ENCODE results near the gene TPTE2. TPM values are rescaled to one million over a fixed set of nuclear protein-coding genes. Genes with fewer than 3 reads are reported as not detected.
"Not testable (repeated sequence)": the region's sequence is repeated elsewhere in the genome, so short reads cannot be mapped to it uniquely, and the experiment has no call there.

TPTE2 gene
- total RNA-seq, 1 experiment from 2014 or later = not detected

- BruUV-seq (replicated peaks) = no TSS peak
- CTCF ChIA-PET = interaction anchor here (0.6 to 2.8 kb wide), 3 partner anchors 15 to 1985 kb away, joined by 3 to 26 read pairs (median 3); no protein-coding TSS in a partner anchor
These were observed 10.9 kb upstream of the TPTE2 start for GRCh38 chr13:19572280-19572679.

GRCh38 chr13:19567820-19568534, 6.6 kb upstream of the TPTE2 start:
- intact Hi-C loops (cut with micrococcal nuclease) = no loop called here
- Mint-ChIP-seq H3K27ac (ENCODE audit: low read depth, unreplicated experiment) (no peak overlapping the region), H3K27me3 (ENCODE audit: insufficient read depth, unreplicated experiment) (peaks cover 15% of the 10 kb centered on the region), H3K36me3 (ENCODE audit: insufficient read depth, unreplicated experiment) (no peaks in the 10 kb centered on the region), H3K9me3 (ENCODE audit: unreplicated experiment) (no peaks in the 10 kb centered on the region), H3K4me3 (ENCODE audit: unreplicated experiment) (no peak overlapping the region), H3K4me1 (ENCODE audit: insufficient read depth, unreplicated experiment) (no peaks in the 10 kb centered on the region)
- no peak for DNase-seq (ENCODE audit: unreplicated experiment)
- POLR2A ChIA-PET = no interaction called here
- BruUV-seq (replicated peaks) = no TSS peak
- CTCF ChIA-PET = no interaction called here
- TF ChIP-seq, protein P1, sequence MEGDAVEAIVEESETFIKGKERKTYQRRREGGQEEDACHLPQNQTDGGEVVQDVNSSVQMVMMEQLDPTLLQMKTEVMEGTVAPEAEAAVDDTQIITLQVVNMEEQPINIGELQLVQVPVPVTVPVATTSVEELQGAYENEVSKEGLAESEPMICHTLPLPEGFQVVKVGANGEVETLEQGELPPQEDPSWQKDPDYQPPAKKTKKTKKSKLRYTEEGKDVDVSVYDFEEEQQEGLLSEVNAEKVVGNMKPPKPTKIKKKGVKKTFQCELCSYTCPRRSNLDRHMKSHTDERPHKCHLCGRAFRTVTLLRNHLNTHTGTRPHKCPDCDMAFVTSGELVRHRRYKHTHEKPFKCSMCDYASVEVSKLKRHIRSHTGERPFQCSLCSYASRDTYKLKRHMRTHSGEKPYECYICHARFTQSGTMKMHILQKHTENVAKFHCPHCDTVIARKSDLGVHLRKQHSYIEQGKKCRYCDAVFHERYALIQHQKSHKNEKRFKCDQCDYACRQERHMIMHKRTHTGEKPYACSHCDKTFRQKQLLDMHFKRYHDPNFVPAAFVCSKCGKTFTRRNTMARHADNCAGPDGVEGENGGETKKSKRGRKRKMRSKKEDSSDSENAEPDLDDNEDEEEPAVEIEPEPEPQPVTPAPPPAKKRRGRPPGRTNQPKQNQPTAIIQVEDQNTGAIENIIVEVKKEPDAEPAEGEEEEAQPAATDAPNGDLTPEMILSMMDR (IDR thresholded peaks at IDR 0.05; ENCODE audit: unreplicated experiment) = no peak

More at GRCh38 chr13:19572280-19572679, 10.9 kb upstream of the TPTE2 start:
- Mint-ChIP-seq H3K9me3 (ENCODE audit: unreplicated experiment) (no peaks in the 10 kb centered on the region), H3K4me3 (ENCODE audit: unreplicated experiment) (no peak overlapping the region), H3K36me3 (ENCODE audit: insufficient read depth, unreplicated experiment) (no peaks in the 10 kb centered on the region), H3K4me1 (ENCODE audit: insufficient read depth, unreplicated experiment) (no peaks in the 10 kb centered on the region), H3K27me3 (ENCODE audit: insufficient read depth, unreplicated experiment) (peaks cover 15% of the 10 kb centered on the region), H3K27ac (ENCODE audit: low read depth, unreplicated experiment) (no peak overlapping the region)
- TF ChIP-seq, protein P1 (IDR thresholded peaks at IDR 0.05; ENCODE audit: unreplicated experiment) = no peak
- no peak for DNase-seq (ENCODE audit: unreplicated experiment)
- POLR2A ChIA-PET = no interaction called here
- intact Hi-C loops (cut with micrococcal nuclease) = no loop called here

GRCh38 chr13:19561585-19561984, 253 bp upstream of the TPTE2 start:
- H3K27ac Mint-ChIP-seq (ENCODE audit: low read depth, unreplicated experiment) = no peak overlapping the region
- BruUV-seq (replicated peaks) = no TSS peak
- H3K4me1 Mint-ChIP-seq (ENCODE audit: insufficient read depth, unreplicated experiment) = no peaks in the 10 kb centered on the region
- no peaks in the 10 kb centered on the region for H3K9me3 Mint-ChIP-seq (ENCODE audit: unreplicated experiment)
- no peaks in the 10 kb centered on the region for H3K27me3 Mint-ChIP-seq (ENCODE audit: insufficient read depth, unreplicated experiment)
- ChIA-PET CTCF (no interaction called here), POLR2A (no interaction called here)
- no peak overlapping the region for H3K4me3 Mint-ChIP-seq (ENCODE audit: unreplicated experiment)
- intact Hi-C loops (cut with micrococcal nuclease) = no loop called here
- TF ChIP-seq, protein P1 (IDR thresholded peaks at IDR 0.05; ENCODE audit: unreplicated experiment) = no peak
- no peak for DNase-seq (ENCODE audit: unreplicated experiment)
- H3K36me3 Mint-ChIP-seq (ENCODE audit: insufficient read depth, unreplicated experiment) = no peaks in the 10 kb centered on the region

DNA sequence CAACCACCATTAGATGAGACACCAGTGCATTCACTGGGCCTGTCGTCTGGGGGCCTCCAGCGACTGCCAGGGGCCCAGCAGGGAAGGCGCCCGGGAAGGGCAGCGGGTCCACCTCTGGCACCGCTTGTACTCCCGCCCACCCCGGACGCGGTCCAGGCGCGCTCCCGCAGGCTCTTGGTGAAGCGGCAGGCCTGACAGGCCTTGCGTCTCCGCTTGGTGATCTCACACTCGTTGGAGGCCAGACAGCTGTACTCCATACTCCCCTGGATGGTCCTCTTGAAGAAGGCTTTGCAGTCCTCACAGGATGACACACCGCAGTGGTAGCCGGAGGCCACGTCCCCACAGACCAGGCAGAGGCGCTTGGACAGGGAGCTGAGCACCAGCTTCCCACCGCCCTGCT, 660 bp downstream of the TPTE2 start:
- H3K9me3 Mint-ChIP-seq (ENCODE audit: unreplicated experiment); H3K4me1 Mint-ChIP-seq (ENCODE audit: insufficient read depth, unreplicated experiment); H3K27me3 Mint-ChIP-seq (ENCODE audit: insufficient read depth, unreplicated experiment); intact Hi-C loops (cut with micrococcal nuclease); CTCF ChIA-PET; BruUV-seq (replicated peaks); DNase-seq (ENCODE audit: unreplicated experiment); POLR2A ChIA-PET; H3K4me3 Mint-ChIP-seq (ENCODE audit: unreplicated experiment); H3K27ac Mint-ChIP-seq (ENCODE audit: low read depth, unreplicated experiment); H3K36me3 Mint-ChIP-seq (ENCODE audit: insufficient read depth, unreplicated experiment): not testable (repeated sequence)

DNA sequence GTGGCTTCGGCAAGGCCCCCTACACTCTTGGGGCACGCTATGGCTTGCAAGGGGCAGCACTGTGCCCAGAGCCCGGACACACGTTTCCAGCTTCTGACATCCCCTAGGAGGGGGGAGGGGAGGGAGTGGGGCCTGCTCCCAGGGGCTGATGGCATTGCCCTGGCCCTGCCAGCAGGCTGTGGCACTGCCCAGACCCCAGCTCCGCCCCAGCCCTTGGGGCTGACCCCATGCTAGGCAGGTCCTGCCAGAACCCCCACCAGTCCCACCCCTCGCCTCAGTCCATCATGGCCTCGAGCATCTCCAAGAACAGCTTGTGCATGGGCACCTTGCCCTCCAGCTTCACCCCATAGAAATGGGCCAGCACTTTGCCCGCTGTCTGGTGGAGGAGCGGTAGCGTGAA, 1.6 kb downstream of the TPTE2 start:
- POLR2A ChIA-PET; CTCF ChIA-PET; H3K36me3 Mint-ChIP-seq (ENCODE audit: insufficient read depth, unreplicated experiment); H3K27ac Mint-ChIP-seq (ENCODE audit: low read depth, unreplicated experiment); intact Hi-C loops (cut with micrococcal nuclease); H3K4me3 Mint-ChIP-seq (ENCODE audit: unreplicated experiment); H3K4me1 Mint-ChIP-seq (ENCODE audit: insufficient read depth, unreplicated experiment); H3K27me3 Mint-ChIP-seq (ENCODE audit: insufficient read depth, unreplicated experiment); BruUV-seq (replicated peaks); H3K9me3 Mint-ChIP-seq (ENCODE audit: unreplicated experiment); DNase-seq (ENCODE audit: unreplicated experiment): not testable (repeated sequence)

GRCh38 chr13:19557287-19557686, 4.0 kb downstream of the TPTE2 start:
- BruUV-seq (replicated peaks); DNase-seq (ENCODE audit: unreplicated experiment); H3K4me1 Mint-ChIP-seq (ENCODE audit: insufficient read depth, unreplicated experiment); H3K27ac Mint-ChIP-seq (ENCODE audit: low read depth, unreplicated experiment); H3K9me3 Mint-ChIP-seq (ENCODE audit: unreplicated experiment); CTCF ChIA-PET; H3K27me3 Mint-ChIP-seq (ENCODE audit: insufficient read depth, unreplicated experiment); H3K4me3 Mint-ChIP-seq (ENCODE audit: unreplicated experiment); POLR2A ChIA-PET; intact Hi-C loops (cut with micrococcal nuclease); H3K36me3 Mint-ChIP-seq (ENCODE audit: insufficient read depth, unreplicated experiment): not testable (repeated sequence)

DNA sequence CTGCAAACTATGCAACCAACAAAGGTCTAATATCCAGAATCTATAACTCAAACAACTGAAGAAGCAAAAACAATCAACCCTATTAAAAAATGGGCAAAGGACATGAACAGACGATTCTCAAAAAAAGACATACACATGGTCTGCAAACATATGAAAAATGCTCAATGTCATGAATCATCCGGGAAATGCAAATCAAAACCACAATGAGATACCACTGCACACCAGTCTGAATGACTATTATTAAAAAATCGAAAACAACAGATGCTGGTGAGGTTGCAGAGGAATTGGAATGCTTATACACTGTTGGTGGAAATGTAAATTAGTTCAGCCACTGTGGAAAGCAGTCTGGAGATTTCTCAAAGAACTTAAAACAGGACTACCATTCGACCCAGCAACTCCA, 12.1 kb downstream of the TPTE2 start:
- POLR2A ChIA-PET; intact Hi-C loops (cut with micrococcal nuclease); DNase-seq (ENCODE audit: unreplicated experiment); H3K27ac Mint-ChIP-seq (ENCODE audit: low read depth, unreplicated experiment); BruUV-seq (replicated peaks); CTCF ChIA-PET; H3K4me1 Mint-ChIP-seq (ENCODE audit: insufficient read depth, unreplicated experiment); H3K4me3 Mint-ChIP-seq (ENCODE audit: unreplicated experiment); H3K9me3 Mint-ChIP-seq (ENCODE audit: unreplicated experiment); H3K36me3 Mint-ChIP-seq (ENCODE audit: insufficient read depth, unreplicated experiment); H3K27me3 Mint-ChIP-seq (ENCODE audit: insufficient read depth, unreplicated experiment): not testable (repeated sequence)

All from MCF 10A (cell line).